ENCODE results near the gene ETV4. TPM values are rescaled to one million over a fixed set of nuclear protein-coding genes. Genes with fewer than 3 reads are reported as not detected.
A peak's percentile ranks its signal among the peaks of the same experiment; 100 is the strongest.

The ETV4 gene
- total RNA-seq, 1 experiment from 2014 or later: 75.9 TPM

DNA sequence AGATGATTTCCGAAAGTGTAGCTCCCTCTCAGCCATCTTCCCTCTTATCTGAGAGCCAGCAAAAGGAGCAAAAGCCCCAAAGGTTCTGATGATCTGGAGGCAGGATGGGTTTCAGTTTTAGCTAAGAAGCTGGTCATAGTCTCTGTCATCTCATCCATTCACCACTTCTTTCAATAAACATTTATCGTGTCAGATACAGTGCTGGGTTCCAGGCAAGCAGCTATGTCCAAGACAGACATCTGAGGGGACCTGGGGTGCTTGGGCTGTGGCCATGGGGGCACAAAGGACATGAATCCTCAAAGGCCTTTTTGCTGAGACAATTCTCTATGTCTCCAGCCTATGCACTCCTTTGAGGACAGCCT is 1.0 kb upstream of the ETV4 start:
- DNase-seq (ENCODE audit: low read depth): no peak

DNA sequence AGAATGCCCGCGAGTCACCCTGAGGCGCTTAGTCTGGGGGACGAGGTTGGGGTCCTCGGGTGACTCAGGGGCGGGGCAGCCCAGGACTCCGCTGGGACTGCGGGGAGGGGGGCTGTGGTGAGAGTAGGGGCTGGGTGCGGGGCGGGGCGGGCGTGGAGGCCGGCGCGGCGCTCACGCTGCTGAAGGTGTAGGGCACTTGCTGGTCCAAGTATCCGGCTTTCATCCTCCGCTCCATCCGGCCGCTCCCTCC is 832 bp downstream of the ETV4 start:
- DNase-seq (ENCODE audit: low read depth): no peak

DNA sequence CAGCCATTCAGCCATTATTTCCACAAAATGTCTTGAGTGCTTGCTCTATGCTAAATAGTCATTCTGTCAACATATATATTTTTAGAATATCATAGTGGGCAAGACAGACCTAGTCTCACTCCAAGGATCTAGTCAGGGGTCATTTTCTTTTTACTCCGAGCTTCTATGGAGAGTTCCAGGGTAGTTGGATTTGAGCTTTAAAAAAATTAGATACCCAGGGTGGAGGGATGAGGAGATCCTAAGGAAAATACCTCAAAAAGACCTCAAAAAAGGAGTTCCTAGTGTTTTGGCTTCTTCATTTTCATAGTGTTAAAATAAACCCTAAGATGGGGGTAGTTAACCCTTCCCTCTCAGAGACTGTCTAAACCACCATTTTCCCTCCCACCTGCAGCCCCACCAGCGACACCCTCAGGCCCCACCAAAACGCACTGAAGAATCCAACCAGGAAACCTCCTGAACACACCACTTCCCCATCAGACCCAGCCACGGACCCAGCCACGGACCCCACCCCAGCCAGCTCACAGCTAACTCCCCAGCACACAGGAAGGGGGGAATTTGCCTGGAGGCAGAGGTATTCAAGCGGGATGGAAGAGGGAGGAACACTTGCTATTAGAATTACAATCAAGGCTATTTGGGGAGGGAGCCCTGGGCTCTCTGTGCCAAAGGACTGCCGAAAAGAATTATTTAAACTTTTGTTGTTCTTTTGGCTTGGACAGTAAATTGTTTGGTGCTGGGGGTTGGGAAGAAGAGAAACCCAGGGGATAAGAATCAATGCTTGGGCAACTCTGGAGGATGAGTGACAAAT is 2.2 kb downstream of the ETV4 start:
- DNase-seq (ENCODE audit: low read depth): no peak

DNA sequence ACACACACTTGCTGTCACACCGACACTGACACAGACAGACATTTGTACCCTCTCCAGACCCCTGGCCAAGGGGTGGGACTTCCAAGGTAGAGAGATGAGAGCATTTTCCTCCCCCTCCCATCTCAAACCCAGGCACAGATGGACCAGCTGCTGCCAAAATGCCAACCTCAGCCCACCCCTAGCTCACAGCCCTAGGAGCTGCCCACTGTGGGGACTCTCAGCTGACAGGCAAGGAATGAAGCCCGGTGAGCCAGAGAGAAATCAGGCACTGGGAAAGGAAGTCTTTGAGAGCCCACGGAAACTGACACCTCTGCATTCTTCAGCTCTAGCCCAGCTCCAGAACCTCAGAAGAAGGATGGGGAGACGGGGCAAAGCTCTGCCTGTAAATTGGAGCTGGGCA is 2.8 kb downstream of the ETV4 start:
- peak; percentile 18 for DNase-seq (ENCODE audit: low read depth)

DNA sequence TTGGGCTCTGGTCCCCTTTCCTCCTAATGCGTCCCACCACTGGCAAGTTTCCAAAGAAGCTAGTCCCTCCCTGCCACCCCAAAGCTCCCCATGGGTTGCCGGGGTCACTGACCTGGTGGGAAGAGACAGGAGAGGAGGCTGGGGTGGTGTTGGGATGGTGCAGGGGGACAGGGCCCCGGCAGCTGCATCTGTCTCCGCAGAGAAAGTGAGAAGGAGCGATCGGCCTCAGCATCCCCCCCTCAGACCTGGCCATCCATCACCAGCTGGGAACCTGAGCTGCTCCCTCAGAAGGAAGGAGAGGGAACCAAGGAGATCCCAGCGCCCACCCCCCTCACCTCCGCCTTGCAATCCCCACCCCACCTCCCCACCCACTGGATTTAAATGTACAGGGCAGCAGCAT is 3.3 kb downstream of the ETV4 start:
- DNase-seq (ENCODE audit: low read depth): no peak

DNA sequence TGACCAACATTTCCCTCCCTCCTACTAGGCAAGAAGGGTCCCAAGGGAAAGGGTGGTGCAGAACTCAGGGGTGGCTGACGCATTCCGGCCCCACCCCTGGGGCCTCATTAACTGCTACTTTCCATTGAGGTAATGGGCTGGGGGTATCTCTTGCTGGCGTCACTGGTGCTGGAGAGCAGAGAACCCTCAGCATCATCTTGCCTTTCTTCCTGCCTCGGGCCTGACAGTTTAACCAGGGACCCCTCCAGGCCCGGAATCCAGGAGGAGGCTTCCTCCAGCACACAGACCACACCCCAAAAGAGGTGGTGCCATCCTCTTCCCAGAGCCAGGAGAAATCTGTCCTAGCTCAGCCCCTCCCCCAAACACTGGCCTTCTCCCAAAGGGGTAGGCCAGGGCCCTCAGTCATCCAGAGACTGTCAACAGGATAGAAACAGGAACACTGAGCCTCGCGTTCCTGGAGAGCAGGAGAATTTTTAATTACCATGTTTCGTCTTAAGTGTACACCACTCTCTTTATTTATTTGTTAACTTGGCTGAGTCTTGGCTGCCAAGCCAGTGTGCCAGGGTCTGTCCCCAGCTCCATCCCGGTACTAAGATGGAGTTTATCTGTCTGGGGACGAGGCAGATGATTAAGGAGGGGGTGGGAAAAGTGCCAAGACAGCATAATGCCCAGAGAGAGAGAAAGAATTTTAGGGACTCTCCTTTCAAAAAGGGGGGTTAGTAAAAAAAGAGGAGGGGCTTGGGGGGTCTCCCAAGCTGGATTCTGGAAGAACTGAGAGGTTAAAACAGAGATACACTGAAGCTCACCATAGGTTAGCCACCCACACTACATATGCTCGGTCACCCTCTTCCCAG is 5.1 kb downstream of the ETV4 start:
- DNase-seq (ENCODE audit: low read depth): no peak

DNA sequence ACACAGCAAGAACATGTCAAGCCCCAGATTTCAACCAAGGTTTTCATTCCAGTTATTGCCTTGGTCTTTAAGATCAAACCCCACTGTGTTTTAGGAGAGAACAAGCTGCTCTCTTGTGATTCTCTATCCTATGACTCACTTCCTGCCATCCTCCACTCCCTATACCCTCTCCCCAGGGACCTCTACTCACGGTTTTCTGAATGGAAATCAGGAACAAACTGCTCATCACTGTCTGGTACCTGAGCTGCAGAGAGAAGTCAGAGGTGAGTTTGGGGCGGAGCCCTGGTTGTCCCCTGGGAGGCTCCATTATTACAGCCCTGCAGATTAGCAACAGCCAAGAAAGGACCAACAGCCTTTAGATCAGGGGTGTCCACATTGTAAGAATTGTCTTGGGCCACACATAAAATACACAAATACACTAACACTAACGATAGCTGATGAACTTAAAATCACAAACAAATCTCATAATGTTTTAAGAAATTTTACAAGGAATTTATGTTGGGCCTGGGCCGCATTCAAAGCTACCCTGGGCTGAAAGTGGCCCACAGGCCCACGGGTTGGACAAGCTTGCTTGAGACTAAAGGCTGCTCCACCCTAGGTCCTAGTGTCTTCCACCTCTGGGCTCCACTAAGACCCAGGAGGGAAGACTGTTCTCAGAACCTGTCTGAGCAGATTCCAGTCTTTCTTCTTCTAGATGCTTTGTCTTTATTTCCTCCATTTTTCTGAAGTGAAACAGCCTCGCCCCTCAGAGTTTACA is 9.7 kb downstream of the ETV4 start:
- peak; percentile 73 for DNase-seq (ENCODE audit: low read depth)

DNA sequence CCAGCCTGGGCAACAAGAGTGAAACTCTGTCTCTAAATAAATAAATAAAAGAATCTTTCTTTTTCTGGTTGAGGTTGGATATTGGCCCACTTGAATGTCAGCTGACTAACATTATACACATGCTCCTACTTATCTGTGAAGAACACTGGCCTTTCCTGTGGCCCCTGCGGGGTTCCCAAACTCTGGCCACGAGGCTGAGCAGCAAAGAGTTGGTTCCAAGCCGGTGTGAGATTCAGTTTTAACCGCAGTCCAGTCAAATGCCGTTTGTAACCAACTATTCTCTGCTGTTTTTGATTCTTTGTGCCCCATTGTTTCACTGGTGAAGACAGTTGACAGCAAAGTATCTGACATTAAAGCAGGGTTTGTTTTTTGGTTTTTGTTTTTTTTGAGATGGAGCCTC is 11.2 kb downstream of the ETV4 start:
- no peak for DNase-seq (ENCODE audit: low read depth)

DNA sequence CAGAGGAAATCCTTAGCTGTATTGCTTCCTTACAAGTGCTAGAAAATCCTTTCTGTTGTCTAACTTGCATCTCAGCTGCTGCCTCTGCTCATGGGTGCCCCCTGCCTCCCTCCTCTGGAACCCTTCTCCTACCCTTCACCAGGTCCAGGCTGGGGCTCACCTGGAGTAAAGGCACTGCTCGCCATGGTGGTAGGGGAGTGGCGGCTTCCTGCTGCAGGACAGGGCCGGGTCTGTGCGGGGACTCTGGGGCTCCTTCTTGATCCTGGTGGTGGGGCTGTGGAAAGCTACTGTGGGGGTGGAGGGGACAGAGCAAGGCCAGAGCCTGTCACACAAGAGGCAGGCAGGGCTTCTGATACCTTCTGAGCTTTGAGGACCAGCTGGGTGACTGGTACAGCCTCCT is 12.4 kb downstream of the ETV4 start:
- DNase-seq (ENCODE audit: low read depth): no peak

DNA sequence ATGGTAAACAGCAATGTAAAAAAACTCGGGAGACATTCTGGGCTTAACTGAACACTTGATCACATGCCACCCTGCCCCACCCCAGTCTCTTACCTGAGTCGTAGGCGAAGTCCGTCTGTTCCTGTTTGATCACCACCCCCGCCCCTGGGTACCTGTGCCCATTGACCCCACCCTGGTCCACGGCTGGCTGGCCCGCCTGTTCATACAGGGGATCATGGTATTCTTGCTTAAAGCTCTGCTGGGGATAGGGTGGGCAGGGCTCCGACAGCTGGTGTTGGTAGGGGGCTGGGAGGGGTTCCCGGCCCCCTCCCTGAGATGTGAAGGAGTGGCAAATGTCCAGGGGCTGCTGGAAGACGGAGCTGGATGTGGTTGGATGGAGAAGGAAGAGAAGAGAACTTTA is 13.6 kb downstream of the ETV4 start:
- DNase-seq (ENCODE audit: low read depth): no peak

DNA sequence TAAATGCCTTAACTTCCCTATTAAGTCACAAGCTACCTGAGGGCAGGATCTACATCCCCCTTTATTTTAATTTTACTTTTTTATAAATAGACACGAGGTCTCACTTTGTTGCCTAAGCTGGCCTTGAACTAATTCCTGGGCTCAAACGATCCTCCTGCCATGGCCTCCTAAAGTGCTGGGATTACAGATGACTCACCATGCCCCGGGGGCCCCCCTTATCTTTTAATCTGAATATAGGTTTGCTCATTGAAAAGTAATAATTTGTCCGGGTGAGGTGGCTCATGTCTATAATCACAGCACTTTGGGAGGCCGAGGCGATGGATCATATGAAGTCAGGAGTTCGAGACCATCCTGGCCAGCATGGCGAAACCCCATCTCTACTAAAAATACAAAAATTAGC is 14.2 kb downstream of the ETV4 start:
- DNase-seq (ENCODE audit: low read depth): no peak

DNA sequence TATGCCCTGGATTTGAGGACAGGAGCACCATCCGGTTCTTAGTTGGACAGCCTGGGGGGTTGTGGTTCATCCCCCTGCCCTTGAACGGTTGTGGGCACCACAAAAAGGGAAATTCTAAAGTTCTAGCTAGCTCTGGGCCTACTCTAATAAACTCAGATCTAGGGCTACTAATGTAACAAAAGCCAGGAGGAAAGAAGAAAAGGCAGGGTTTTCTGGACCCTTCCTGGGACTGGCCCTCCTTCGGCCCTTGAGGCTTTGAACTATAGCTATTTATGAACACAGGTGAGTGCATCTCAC is 15.1 kb downstream of the ETV4 start:
- no peak for DNase-seq (ENCODE audit: low read depth)

DNA sequence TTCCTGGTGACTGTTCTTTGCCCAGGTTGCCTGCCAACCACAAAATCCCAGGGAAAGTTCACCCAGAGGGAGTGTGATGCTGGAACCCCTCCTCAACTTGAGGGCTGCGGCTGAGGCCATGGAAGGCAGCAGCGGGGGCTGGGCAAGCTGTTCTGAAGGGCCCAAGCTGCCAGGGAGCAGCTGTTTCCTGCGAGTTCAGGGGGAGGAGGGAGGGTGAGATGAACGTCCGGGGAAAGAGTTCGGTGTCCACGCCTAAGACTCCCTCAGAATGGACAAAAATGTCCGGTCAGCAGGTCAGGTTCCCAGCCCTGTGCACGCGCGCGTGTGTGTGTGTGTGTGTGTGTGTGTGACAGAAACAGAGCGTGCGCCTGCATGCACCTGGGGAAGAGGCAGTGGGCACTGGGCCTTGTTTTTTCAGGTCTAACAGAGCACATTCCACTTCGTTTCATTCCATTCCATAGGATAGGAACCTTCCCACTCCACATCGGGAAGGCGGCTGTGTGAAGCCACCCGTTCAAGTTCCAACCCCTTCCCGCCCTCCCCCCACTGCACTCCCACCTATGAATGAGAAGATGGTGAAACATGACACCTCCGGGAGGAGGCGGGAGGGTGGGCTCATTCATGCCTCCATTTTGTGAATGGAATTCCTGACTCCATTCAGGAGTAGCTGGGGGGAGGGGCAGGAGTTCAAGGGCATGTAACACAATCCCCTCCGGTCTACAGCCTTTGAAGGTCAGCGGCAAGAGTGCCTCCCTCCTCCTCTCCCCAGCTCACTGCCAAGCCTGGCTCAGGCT is 15.7 kb downstream of the ETV4 start:
- peak; percentile 98 for DNase-seq (ENCODE audit: low read depth)

DNA sequence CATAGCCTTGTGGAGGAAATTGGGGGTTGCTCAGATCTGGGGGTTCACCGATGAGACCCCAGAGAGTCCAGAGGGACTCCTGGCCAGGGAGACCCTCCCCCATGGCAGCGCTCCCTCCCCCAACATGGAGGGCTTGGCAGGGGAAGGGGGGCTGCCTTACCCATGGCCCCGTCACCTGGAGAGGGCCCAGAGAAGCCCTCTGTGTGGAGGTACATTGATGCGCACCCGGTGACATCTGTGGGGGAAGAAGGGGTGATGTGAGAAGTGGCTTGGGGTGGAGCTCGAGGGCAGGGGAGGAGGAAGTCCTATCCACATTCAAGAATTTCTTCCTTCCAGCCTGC is 16.2 kb downstream of the ETV4 start:
- DNase-seq (ENCODE audit: low read depth): no peak

DNA sequence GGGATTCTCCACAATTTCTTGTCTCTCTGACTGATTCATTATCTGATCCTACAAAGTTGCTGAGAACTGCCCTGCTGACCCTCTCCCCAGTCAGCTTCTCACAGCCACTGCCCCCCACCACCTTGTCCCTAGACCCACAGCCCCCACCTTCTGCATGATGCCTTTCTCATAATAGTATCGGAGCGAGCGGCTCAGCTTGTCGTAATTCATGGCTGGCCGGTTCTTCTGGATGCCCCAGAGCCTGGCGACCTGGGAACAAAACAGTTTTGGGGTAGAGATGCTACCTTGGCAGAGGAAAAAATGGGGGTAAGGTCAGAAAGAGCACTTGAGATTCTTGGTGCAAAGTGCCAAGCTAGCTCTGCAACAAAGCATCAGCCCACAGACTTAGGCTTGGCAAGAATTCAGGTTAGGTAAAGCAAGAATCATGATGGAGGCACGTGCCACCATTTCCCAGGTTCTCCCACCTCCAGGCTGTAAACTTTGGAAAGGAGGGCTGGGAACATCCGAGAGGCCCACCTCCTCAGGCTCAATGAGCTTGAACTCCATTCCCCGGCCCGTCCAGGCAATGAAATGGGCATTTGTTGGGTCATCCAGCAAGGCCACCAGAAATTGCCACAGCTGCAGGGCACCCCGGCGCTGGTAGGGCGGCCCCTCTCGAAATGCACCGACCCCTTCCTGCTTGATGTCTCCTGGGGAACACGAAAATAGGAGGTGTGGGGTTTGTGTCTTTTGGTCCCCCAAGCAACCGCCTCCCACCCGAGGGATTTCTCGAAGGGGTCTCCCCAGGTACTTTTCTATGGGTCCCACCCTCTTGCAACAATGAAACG is 16.9 kb downstream of the ETV4 start:
- no peak for DNase-seq (ENCODE audit: low read depth)

DNA sequence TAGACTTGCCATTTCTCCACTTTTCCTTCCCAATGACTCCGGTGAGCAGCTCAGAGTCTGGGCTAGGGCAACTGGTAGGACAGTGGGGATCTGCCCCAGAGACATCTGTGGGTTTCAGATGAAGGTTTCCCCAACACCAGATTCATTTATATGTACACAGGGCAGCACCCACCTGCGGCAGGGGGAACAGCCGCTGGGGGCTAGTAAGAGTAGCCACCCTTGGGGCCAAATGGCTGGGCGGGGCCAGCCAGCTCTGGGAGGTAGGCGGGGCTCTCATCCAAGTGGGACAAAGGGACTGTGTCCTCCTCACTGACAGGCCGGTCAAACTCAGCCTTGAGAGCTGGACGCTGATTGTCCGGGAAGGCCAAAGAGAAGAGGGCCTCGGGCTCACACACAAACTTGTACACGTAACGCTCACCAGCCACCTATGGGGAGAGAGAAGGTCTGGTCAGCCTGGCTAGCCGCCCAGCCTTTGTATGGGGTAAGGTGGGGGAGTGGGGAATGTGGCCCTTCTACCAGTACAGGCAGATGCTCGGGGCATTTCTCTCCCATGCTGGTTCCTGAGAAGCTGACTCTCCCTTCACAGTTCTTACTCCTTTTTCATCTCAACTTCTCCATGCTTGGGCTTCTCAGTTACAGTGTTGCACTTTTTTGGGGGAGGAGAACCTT is 17.7 kb downstream of the ETV4 start:
- no peak for DNase-seq (ENCODE audit: low read depth)

DNA sequence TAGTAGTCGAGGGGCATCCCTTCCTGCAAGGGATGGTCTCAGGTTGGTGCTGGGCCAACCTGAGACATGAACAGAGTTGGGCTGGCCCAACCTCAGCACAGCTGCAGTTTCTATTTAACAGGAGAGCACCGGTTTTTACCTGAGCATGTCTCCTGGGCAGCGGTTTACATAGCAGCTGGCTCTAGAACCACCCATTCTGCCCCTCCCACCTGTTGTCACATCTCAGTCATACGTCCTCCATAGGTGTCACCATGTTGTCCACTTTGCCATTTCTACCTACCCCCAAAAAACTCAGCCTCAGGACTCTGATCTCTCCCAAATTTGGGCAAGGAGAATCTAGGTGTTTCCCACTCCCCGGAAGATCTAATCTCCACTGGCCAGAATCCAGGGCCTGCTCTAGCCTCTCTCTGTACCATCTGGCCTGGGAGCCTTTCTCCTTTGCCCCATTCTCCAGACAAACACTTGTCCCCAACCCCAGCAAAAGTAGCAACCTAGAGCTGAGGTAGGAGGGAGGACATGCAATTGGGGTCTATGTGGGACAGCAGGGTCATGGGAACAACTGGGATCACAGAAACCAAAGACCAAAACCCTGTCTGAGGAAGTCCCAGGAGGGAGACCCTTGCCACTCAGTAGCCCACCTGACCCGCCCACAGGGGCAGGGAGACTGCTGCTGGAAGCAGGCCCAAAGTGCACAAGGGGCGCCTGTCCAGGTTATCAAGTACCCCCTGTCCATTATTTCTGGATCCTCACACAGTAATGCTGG is 19.1 kb downstream of the ETV4 start:
- no peak for DNase-seq (ENCODE audit: low read depth)

DNA sequence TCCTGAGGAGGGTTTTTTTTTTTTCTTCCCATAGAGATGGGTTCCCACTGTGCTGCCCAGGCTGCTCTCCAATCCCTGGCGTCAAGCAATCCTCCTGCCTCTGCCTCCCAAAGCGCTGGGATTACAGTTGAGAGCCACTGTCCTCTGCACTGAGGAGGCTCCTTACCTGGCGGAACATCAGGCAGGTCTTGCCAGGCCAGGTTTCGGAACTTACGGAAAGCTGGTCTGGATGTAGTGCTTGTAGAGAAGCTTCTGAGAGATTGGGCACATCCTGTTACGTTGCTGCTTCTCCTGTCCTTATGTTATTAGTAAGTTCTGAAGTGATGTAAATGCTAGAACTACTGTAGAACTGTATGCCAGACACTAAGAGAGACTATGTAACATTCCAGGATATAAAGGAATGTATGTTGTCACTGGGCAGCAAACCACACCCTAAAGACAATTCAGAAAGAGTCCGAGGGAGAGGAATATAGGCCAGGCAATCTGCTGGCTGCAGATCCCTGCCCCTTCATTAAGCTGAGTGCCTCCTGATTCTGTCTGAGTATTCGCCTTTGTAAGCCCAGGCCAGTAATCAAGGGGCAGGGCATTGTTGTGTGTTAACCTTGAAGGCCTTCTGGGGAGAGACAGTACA is 21.1 kb downstream of the ETV4 start:
- no peak for DNase-seq (ENCODE audit: low read depth)

DNA sequence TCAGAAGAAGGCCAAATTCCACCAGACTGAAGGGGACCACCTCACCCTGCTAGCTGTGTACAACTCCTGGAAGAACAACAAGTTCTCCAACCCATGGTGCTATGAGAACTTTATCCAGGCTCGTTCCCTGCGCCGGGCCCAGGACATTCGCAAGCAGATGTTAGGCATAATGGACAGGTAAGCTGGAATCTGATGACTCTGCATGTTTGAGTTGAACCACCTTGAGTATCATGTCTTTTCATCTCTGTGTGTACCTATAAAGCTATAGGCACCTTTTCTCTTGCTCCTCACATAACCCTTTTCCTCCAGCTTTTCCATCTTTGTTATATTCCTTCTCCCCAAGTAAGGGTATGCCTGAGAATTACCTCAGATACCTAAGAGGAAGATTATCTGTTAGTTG is 24.8 kb downstream of the ETV4 start:
- no peak for DNase-seq (ENCODE audit: low read depth)

Measured in HT1080 (cell line).